ENCODE data around the gene MAGOHB.
A peak's percentile ranks its signal among the peaks of the same experiment; 100 is the strongest.
"Not testable (repeated sequence)": the region's sequence is repeated elsewhere in the genome, so short reads cannot be mapped to it uniquely, and the experiment has no call there.

Gene MAGOHB

GRCh38 chr12:10613349-10614055, at the start of gene MAGOHB:
MAGOHB (minus strand) TSS chr12:10613609; CDS start chr12:10613532, 77 bp downstream.
- peak; percentile 94 for DNase-seq

GRCh38 chr12:10661338-10661737, 47.9 kb upstream of the MAGOHB start:
- DNase-seq: peak; percentile 2

GRCh38 chr12:10654003-10654402, 40.6 kb upstream of the MAGOHB start:
- DNase-seq: no peak

- DNase-seq: no peak
These were observed 38.8 kb upstream of the MAGOHB start for GRCh38 chr12:10652192-10652591.

- DNase-seq: not testable (repeated sequence)
These were observed 33.2 kb upstream of the MAGOHB start for GRCh38 chr12:10646576-10646975.

GRCh38 chr12:10645910-10646309, 32.5 kb upstream of the MAGOHB start:
- no peak for DNase-seq

GRCh38 chr12:10641735-10642500, 28.5 kb upstream of the MAGOHB start:
- DNase-seq: no peak

- DNase-seq: no peak
These were observed 25.3 kb upstream of the MAGOHB start for GRCh38 chr12:10638728-10639127.

GRCh38 chr12:10636611-10637010, 23.2 kb upstream of the MAGOHB start:
- DNase-seq: no peak

- no peak for DNase-seq
These were observed 22.7 kb upstream of the MAGOHB start for GRCh38 chr12:10636124-10636523.

- no peak for DNase-seq
These were observed 21.9 kb upstream of the MAGOHB start for GRCh38 chr12:10635306-10635705.

- no peak for DNase-seq
These were observed 21.0 kb upstream of the MAGOHB start for GRCh38 chr12:10634427-10634826.

- no peak for DNase-seq
These were observed 20.1 kb upstream of the MAGOHB start for GRCh38 chr12:10633541-10633940.

GRCh38 chr12:10632226-10632625, 18.8 kb upstream of the MAGOHB start:
- no peak for DNase-seq

GRCh38 chr12:10624605-10625004, 11.2 kb upstream of the MAGOHB start:
- DNase-seq: no peak

GRCh38 chr12:10623131-10623530, 9.7 kb upstream of the MAGOHB start:
- no peak for DNase-seq

- DNase-seq: no peak
These were observed 7.9 kb upstream of the MAGOHB start for GRCh38 chr12:10621278-10621677.

- DNase-seq: no peak
These were observed 6.8 kb upstream of the MAGOHB start for GRCh38 chr12:10620078-10620779.

- no peak for DNase-seq
These were observed 5.1 kb upstream of the MAGOHB start for GRCh38 chr12:10618338-10618987.

GRCh38 chr12:10617863-10618262, 4.5 kb upstream of the MAGOHB start:
- no peak for DNase-seq

- no peak for DNase-seq
These were observed 2.1 kb upstream of the MAGOHB start for GRCh38 chr12:10615532-10615931.

GRCh38 chr12:10614056-10614370, 604 bp upstream of the MAGOHB start:
- DNase-seq: no peak

GRCh38 chr12:10612984-10613348, 443 bp downstream of the MAGOHB start:
- DNase-seq: no peak

- no peak for DNase-seq
These were observed 1.3 kb downstream of the MAGOHB start for GRCh38 chr12:10612110-10612509.
